ENCODE results near the gene KY.

The KY gene

GRCh38 chr3:134563601-134564000, 87.2 kb downstream of the KY start:
- TF ChIP-seq CTCF (IDR thresholded peaks at IDR 0.05), result no peak
- Histone ChIP-seq H3K4me1 (no peaks in the 10 kb centered on the region), H3K9me3 (no peaks in the 10 kb centered on the region), H3K27me3 (no peaks in the 10 kb centered on the region), H3K27ac (no peak overlapping the region), H3K36me3 (peaks cover 35 to 47% (median 37%) of the 10 kb centered on the region in 3 donors), H3K4me3 (no peak overlapping the region)
- DNase-seq, result no peak
- intact Hi-C loops (cut with DNase I; ENCODE audit: low total_unique reads), result no loop called here

GRCh38 chr3:134562055-134562454, 88.8 kb downstream of the KY start:
- H3K36me3 ChIP-seq, result peaks cover 35 to 55% (median 37%) of the 10 kb centered on the region in 3 donors
- H3K4me1 ChIP-seq, result no peaks in the 10 kb centered on the region
- TF ChIP-seq CTCF (IDR thresholded peaks at IDR 0.05), result no peak
- intact Hi-C loops (cut with DNase I; ENCODE audit: low total_unique reads), result no loop called here
- H3K27me3 ChIP-seq, result no peaks in the 10 kb centered on the region
- H3K9me3 ChIP-seq, result no peaks in the 10 kb centered on the region
- no peak overlapping the region for H3K4me3 ChIP-seq
- DNase-seq, result no peak
- H3K27ac ChIP-seq, result no peak overlapping the region

- Histone ChIP-seq H3K4me1 (no peaks in the 10 kb centered on the region), H3K9me3 (no peaks in the 10 kb centered on the region), H3K4me3 (no peak overlapping the region), H3K27ac (no peak overlapping the region), H3K27me3 (no peaks in the 10 kb centered on the region), H3K36me3 (peaks cover 35 to 55% (median 37%) of the 10 kb centered on the region in 3 donors)
- DNase-seq, result no peak
- TF ChIP-seq CTCF (IDR thresholded peaks at IDR 0.05), result no peak
- intact Hi-C loops (cut with DNase I; ENCODE audit: low total_unique reads), result no loop called here
Measured at GRCh38 chr3:134559591-134559990, 91.2 kb downstream of the KY start.

All from tibial artery (tissue), 4 donors.